ENCODE results near the gene BAIAP2L2. TPM values are rescaled to one million over a fixed set of nuclear protein-coding genes. Genes with fewer than 3 reads are reported as not detected.

The BAIAP2L2 gene
- total and polyA plus RNA-seq, 10 of the 15 experiments (the other 5 are each of a cell fraction or from before 2014, with no cell fraction given): 0.08 to 0.38 (median 0.14) TPM; not detected in 6

DNA sequence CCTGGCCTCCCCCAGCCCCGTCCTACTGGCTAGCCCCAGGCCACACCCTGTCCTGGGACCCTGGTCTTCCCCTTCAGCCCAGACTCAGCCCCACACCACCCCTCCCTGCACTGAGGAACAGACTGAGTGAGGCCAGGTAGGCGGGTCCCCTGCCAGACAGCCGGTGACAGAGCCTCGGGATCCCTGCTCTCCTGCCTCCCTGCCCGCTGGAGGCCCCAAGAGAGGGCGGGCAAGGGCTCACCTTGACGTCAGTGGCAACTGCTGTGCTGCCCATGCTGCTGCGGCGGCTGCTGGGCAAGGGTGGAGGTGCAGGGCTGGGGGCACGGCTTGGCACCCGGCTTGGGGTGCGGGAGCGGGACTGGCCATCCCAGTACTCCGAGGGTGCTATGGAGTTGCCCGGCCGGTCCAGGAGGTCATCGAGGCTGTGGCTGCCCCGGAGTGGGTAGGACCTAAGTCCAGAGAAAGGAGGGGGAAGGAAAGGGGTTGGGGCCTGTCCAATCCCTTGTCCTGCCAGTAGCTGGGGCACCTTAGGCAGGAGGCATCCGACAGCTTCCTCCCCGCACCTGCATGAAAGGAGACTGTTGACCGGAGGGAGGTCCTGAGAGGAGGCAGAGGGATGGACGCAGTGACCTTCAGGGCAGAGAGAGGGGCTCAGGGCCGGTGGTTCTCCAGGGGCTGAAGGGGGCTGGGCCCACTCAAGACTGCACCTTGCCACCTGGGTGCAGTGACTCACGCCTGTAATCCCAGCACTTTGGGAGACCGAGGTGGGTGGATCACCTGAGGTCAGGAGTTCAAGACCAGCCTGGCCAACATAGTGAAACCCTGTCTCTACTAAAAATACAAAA lies 24.3 kb downstream of the BAIAP2L2 start:
- 62% methylated on average over 17 of the region's 25 CpGs for WGBS (ENCODE audit: insufficient coverage, insufficient replicate concordance, low lambda C conversion rate, missing lambda C conversion rate)
- no peak for ATAC-seq
- FAIRE-seq: no peak
- H3K36me3 ChIP-seq (ENCODE audit: control insufficient read depth in 2 of 2, insufficient read depth in 2 of 2, low read length in 1 of 2): no peaks in the 10 kb centered on the region
- no peak overlapping the region for H3K27ac ChIP-seq (ENCODE audit: control insufficient read depth, insufficient read depth)
- no peak overlapping the region for H2AFZ ChIP-seq (ENCODE audit: control insufficient read depth, low read depth, low read length)
- no peak for DNase-seq (ENCODE audit: low read depth, low spot score)
- ChIA-PET SMC1A (ENCODE audit: uncharacterized antibody, unreplicated experiment) (interaction anchor here (1.2 kb wide), 1 partner anchor 268 kb away, joined by 3 read pairs; no protein-coding TSS in a partner anchor), CTCF (no interaction called here), RAD21 (ENCODE audit: unreplicated experiment) (no interaction called here), POLR2A (no interaction called here)
- H3K9me3 ChIP-seq (replicated peaks; ENCODE audit: control insufficient read depth, insufficient read depth, low read length): no peaks in the 10 kb centered on the region
- H3K27me3 ChIP-seq (replicated peaks in 1 of 2; ENCODE audit: control insufficient read depth in 2 of 2, insufficient read depth in 2 of 2, low read length in 1 of 2): peaks cover 8 to 9% of the 10 kb centered on the region in 2 experiments; a peak in 3 of 4 replicates
- in situ Hi-C loops (cut with MboI) (no loop called here), intact Hi-C loops (cut with micrococcal nuclease; ENCODE audit: unreplicated experiment) (no loop called here)
- H3K9ac ChIP-seq (ENCODE audit: control insufficient read depth, insufficient read depth, low read length): no peak overlapping the region
- no peak overlapping the region for H3K4me2 ChIP-seq (ENCODE audit: control insufficient read depth, insufficient read depth)
- no peaks in the 10 kb centered on the region for H3K79me2 ChIP-seq (ENCODE audit: control insufficient read depth, insufficient read depth, low read length)
- H3K4me1 ChIP-seq (ENCODE audit: control insufficient read depth, insufficient read depth, low read length): no peaks in the 10 kb centered on the region
- H4K20me1 ChIP-seq (ENCODE audit: control insufficient read depth, insufficient read depth): no peaks in the 10 kb centered on the region
- no peak overlapping the region for H3K4me3 ChIP-seq
- no peak for TF ChIP-seq SUPT20H (IDR thresholded peaks at IDR 0.05; ENCODE audit: borderline replicate concordance, control insufficient read depth, low read depth, low read length)
- TF ChIP-seq REST (IDR thresholded peaks at IDR 0.05; ENCODE audit: low read depth, low read length): no peak
- no TSS peak for BruUV-seq (replicated peaks)

Measured in GM12878 (cell line).